HG02588 (cell line): Measurements from ENCODE around the gene LDLRAD2.
"Not testable (repeated sequence)": the region's sequence is repeated elsewhere in the genome, so short reads cannot be mapped to it uniquely, and the experiment has no call there.

Source experiments
- ATAC-seq: cut with Tn5 transposase; IDR thresholded peaks from one replicate; pipeline ENCODE4 v1.9.1; 2021; ENCODE audit warnings: mild to moderate bottlenecking, moderate library complexity; ENCODE audit not compliant: unreplicated experiment

LDLRAD2 gene

DNA sequence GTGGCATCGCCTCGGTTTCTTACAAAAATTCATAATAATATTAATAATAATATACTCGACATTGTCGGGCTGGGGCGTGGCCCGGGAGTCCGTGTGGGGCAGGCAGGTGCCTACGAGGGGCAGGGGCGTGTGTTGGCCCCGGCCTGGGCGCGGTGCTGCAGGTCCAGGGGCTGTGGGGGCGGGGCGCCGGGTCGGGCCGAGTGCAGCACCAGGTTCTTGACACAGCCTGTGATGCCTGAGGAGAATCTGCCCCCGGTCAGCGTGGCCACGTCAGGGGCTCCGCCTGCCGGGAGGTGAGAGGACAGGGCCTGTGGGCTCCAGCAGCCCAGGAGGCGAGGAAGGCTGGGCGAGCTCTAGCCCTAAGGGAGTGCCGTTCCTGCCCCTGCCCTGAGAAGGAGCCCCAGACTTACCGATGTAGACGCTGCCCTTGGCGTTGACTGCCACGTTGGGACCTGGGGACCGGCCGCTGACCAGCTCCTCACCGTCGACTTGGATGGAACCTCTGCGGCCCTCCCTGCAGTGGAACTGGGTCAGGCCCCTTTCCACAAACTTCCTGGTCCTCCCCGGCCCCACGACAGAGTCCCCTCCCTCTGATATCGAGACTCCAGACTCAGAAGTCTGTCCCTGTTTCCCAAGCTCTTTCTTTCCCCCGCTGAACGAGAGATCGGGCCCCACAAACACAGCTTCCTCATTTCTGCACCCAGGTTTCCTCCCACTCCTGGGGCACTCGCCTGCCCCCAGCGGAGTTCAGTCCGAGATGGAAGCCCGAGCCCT, 11.3 kb downstream of the LDLRAD2 start:
- no peak for ATAC-seq

DNA sequence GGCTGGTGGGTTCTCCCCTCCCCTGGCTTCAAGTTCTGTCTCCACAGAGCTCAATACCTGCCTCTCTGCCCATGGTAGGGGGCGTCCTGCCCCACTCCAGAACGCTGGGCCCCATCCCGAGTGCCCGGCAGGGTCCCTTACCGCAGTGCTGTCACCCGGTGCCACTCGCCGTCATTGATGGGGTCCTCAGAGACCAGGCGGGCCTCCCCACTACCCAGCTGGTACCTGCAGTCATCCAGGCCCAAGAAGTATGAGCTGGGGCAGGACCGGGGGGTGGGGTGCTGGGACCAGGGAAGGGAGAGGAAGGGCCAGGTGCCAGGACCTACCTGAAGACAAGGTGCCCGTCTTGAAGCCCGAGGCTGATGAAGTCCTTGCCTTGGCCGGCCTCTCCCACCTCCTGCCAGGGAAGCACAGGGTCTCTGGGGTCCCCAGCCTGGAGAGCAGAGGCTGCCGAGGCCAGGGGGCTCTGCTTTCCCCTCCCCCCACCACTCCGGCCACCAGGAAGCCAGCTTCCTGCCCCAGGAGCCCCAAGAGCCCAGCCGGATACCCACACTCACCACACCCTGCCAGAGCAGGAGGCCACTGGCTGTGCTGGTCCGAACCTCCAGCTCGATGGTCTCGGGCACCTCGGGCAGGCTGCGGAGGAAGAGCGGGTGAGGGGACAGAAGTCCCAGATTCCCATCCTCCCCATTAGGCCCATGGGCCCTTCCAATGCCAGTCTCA, 12.1 kb downstream of the LDLRAD2 start:
- ATAC-seq: no peak

DNA sequence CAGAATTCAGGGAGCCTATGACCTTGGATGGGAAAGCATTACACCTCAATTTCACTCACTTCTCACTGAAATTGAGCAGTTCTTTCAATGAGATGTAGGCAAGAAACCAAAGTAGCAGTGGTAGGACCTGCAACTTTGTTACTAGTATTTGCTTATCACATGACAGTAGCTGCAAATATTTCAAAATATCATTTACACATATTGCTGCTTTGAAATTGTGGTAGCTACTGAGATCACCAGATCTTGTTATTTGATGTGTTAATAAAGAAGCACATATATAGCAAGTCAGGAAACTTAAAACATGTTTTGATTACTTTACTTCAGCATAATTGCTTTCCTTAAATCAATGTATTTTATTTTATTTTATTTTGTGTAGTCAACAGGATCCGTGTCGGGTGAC, 12.9 kb downstream of the LDLRAD2 start:
- ATAC-seq: no peak

DNA sequence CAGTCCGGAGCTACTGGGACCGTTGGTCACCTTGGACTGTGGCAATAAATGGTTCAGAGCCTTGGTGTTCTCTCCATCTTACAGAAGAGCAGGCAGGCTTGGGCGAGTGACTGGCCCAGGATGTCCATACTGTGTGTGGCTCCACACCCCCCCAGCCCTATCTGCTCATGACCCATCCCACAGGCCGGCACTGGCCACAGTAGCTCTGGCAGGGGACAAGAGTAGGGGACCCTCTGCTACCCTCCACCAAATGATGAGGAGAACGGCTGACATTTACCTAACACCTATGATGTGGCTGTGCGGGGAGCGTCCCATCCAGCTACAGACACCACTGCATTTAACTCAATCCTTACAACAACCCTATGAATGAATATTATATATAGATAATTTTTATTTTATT, 13.3 kb downstream of the LDLRAD2 start:
- ATAC-seq: no peak

DNA sequence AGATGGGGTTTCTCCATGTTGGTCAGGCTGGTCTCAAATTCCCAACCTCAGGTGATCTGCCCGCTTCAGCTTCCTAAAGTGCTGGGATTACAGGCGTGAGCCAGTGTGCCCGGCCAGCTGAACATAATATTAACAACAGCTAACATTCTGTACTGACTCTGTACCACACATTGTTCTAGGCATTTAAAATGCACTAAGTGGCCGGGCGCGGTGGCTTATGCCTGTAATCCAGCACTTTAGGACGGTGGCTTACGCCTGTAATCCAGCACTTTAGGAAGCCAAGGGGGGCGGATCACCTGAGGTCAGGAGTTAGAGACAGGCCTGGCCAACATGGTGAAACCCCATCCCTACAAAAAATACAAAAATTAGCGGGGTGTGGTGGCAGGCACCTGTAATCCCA, 14.6 kb downstream of the LDLRAD2 start:
- not testable (repeated sequence) for ATAC-seq

DNA sequence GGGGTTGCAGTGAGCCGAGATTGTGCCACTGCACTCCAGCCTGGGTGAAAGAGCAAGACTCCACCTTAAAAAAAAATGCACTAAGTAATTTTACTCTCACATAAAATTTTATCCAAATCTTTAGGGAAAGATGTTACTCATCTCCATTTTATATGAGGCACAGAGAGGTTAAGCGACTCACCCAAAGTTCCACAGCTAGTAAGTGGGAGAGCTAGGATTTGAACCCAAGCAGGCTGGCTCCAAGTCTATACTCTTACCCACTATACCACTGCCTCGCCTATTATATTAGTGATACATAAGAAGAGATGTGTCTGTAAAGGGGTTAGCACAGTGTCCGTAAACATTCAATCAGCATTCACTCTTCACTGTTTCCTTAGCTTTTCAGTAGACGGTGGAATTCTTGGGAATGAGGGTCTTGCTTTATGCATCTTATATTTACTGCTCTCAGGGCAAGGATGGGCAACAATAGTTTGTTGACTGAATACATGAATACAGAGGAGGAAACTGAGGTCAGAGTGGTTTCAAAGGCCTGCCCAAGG, 15.1 kb downstream of the LDLRAD2 start:
- no peak for ATAC-seq

DNA sequence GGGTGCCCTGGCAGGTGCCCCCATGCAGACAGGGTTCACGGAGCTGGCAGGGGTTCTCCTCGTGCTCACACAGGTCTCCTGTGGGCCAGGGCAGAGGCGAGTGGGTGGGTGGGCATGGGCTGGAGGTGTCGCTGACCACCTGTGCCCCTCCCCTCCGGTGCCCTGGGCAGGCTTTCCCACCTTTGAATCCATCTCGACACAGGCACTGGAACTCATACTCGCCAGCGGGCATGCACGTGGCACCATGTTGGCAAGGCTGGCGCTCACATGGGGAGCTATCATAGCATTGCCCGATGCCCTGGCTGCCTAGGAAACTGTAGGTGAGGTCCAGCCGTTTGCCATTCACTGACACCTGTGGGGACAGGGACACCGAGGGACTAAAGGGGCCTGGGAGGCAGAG, 16.0 kb downstream of the LDLRAD2 start:
- no peak for ATAC-seq

DNA sequence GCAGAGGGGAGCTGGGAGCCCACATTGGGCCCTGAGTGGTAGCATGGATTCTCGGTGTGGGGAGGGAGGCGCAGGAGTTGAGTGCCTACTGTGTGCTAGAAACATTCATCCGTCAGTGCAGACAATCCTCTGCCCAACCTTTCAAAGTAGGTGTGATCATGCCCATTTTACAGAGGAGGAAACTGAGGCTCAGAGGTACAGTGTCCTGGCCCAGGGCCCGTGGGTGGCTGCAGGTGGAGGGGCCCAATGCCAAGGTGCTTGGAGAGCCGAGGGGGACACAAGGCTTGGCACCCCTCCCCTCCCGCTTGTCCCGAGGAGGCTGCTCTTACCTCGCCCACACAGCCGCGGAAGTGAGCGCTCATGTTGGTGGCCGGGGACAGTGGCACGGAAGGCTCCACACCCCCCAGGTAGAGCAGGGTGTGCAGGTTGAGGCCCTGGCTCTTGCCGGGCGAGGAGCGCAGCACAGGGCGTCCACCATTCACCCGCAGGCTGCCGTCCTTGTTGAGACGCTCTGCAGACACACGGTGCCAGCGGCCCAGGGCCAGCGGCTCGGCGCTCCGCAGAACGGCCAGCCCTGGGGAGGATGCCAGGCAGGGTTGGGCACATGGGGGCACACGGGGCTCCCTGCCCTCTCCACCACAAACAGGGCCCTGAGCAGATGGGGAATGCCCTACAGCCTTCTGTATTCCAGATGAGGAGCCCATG, 16.6 kb downstream of the LDLRAD2 start:
- no peak for ATAC-seq

DNA sequence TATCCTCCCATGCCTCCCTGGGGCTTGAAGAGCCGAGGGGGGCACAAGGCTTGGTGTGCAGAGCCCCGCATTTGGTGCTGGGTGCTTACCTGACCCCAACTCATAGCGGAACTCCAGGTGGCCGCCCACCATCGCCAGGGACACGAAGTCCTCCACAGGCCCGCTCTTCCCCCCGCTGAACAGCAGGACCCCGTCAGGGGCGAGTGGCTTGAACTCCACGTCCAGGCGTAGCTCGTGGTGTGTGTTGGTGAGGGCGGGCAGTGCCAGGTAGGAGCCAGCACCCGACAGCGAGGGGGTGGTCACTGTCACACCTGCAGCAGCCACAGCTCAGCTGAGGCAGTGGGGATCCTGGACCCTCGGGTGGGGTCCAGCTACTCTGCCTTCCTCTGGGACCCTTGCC, 17.2 kb downstream of the LDLRAD2 start:
- no peak for ATAC-seq

DNA sequence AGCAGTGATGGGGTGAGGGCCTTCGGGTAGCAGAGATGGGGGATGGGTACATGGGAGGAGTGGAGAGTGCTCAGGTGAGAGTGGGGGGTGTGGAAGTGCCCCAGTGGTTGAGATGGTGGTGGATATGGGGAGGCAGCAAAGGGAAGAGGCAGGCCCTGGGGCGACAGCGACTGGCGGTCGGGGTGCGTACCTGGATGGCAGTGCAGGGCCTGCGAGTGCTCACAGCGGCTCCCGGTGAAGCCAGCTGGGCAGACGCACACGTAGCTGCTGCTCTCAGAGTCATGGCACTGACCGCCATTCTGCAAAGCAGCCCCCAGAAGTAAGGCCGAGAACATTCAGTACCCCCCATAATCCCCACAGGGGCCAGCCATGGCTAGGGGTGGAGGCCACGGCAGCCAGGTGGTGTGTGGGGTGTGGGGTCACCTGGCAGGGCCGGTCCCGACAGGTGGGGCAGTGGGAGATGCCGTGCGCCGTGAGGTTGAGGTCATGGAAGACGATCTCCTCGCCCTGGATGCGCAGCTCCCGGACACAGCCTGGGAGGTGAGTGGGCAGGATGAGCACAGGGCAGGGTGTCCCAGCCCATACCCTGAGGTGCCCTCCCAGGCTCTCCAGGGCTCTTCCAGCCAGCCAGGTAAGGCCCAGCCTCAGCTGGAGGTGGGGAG, 18.9 kb downstream of the LDLRAD2 start:
- no peak for ATAC-seq

DNA sequence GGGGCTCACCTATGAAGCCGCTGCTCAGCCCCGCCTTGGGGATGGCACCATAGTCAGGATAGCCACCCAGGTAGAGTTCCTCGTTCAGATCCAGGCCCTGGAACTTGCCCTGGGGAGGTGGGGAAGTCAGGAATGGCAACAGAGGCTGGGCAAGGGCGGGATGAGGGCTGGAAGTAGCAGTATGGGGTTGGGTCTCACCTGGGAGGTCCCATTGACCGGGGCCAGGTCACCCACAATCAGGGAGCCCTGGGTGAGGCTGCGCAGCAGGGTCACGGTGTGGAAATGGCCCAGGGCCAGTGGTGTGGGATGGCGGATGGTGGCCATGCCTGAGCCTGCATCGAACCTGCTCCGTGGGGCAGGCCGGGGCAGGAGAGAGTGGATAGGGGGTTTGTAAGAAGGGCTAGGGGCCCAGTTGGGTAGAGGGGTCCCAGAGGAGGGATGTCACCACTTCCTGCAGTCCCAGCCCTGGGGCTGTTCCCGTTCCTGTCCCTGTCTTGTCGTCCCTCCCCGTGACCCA, 19.4 kb downstream of the LDLRAD2 start:
- ATAC-seq: no peak

DNA sequence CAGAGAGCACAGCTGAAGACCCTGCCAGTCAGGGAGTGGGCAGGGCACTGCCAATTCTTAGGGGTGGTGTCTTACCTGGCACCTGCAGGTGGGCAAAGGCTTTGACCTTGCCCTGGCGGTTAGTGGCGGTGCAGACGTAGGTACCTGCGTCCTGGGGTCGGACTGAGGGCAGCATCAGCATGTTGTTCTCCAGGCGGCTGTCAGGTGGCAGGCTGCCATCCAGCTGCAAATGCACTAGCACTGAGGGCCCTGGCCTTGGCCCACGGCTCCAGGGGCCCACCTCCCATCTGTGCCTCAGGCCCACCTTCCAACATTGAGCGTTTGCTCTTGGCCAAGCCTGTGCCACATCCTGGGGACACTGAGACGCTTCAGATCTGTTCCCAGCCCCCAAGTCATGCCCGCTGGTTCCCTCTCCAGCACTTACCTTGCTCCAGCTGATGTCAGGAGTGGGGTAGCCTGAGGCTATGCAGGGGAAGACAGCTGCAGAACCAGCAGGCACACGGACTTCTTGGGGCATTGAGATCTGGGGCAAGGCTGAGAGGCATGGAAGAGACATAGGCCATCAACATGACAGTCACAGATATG, 21.4 kb downstream of the LDLRAD2 start:
- no peak for ATAC-seq

DNA sequence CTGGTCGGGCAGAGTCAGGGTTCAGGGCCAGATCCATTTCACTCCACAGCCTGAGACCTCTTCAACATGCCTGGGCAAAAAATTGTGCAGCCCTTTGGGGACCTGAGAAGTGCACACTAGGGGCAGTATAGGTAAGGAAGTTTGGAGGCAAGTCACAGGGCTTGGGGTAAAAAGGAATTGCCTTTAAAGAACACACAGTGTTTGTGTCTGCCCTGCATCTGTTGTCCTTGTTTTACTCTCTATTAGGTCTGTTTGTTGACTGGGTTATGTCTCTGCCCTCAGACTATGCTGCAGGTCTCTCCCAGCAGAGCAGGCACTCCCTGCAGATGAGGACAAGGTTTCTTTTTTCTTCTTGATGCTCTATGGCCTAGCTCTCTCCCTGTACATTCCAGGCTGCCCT, 22.0 kb downstream of the LDLRAD2 start:
- ATAC-seq: no peak

DNA sequence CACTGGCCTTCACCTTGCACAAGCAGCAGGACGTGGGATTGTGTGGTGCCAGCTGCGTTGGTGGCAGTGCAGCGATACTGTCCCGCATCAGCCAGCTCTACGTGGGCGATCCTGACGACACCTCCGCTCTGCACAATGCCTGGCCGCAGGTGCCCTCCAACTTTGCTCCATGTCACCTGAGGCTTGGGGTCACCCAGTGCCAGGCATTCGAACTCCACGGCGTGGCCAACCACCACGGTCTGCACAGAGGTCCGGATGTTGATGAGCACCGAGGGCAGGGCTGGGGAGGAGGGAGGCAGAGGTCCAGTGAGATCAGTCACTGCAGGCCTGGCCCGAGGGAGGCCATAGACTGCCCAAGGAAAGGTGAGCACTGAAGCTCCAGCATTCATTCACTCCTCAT, 22.6 kb downstream of the LDLRAD2 start:
- ATAC-seq: no peak

DNA sequence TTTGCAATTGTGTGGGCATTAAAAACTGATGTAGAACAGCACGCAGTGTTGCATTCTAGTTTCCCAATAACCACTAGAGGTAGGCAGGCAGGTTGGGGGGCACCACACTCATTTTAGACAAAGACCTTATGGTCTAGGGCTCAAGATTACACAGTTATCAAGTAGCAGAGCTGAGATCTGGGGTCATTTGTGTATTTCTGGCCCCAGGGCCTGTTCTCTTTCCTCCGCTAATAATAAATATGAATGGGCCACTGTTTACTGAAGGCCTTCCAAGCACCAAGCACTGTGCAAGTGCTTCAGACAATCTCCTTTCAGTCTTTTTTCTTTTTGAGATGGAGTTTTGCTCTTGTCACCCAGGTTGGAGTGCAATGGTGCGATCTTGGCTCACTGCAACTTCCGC, 23.9 kb downstream of the LDLRAD2 start:
- no peak for ATAC-seq

DNA sequence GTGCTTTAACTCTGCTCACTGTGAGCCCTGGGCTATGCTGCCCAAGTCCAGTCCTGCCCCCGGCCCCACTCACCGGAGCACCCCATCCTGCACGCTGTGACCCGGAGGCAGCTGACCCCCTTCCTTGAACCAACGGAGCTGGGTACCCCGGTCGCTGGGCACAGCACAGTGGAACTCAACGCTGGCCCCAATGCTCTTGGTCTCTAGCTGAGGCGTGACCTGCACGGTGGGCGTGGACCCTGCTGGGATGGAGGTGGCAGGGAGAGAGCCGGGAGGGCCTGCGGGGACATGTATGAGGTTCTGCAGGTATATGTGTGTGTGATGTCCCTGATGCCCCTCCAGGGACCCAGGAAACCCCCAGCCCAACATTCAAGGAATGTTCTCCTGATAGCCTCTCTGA, 24.7 kb downstream of the LDLRAD2 start:
- ATAC-seq: no peak

DNA sequence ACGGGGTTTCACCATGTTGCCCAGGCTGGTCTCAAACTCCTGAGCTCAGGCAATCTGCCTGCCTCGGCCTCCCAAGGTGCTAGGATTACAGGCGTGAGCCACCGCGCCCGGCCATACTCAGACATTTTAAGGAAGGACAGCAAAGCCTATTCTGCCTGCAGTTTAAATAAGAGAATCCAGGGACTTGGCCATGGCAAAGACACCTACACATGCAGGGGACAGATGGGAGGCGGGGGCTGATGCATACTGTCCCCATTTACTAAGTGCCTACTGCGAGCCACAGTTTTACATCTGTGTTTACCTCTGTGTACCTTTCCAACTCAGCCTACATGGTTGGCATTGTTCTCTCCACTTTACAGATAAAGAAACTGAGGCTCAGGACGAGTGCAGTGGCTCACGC, 25.4 kb downstream of the LDLRAD2 start:
- no peak for ATAC-seq

DNA sequence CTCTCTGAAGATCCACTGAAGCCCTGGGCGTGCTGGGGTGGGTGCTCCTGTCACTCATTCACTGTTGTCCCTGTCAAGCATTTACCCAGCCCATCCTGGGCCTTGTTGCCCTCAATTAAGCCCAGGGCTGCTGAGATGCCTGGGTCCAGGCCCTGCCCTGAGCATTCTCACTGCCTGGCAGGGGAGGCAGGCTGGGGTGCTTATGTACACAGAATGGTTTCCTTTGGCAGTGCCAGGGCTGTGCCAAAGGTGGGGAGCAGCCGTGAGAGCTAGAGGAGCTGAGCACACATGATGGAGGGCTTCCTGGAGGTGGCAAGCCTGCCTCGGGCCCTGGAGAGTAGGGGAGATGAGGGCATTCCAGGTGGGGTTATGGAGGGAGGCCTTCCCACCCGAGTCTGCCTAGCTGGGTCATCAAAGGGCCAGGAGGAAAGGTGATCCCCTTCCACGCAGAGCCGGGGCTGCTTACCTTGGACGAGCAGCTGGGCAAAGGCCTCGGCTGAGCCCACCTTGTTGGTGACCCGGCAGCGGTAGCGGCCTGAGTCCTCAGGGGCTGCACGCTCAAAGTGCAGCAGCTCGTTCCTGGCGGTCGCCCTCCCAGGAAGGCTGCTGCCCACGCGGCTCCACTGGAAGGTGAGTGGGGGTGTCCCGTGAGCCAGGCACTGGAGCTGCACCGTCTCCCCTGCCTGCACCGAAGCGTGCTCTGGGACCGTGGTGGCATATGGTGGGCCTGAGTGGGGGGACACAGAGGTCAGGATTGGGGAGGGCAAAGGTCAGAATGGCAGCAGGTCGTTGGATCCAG, 26.5 kb downstream of the LDLRAD2 start:
- ATAC-seq: no peak

DNA sequence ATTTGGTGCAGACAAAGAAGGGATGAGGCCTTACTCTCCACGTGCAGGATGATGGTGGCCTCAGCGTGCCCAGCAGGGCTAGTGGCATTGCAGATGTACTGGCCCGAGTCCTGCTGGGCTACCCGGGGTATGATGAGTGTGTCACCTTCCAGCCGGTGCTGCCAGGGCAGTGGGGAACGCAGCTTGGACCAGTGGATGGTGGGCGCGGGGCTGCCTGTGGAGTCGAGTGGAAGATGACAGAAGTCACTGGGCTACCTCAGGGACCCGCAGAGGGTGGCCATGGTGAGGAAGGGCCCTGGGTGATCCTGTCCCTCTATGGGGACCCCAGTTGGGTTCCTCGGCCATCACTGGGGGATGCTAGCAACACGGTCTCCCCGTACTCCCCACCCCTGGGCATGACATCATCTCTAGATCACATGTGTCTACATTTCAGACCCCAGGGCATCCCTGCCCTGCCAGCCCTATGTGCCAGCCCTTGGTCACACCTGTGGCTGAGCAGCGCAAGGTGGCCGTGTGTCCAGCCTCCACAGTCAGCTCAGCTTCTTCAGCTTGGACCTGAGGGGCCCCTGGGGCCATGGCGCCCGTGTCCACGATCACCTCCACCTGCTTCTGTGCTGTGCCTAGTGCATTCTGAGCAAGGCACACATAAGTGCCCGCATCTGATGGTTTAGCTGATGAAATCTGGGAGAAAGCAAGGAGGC, 27.4 kb downstream of the LDLRAD2 start:
- no peak for ATAC-seq
